Stimulated activated CD4-positive, alpha-beta T cell treated with anti-CD3 and anti-CD28 coated beads, Interleukin-4, amount 100 ng/mL, for 24 hours (primary cell): ENCODE data around the gene CCDC142.

Source experiments
- DNase-seq: peaks from one replicate; pipeline ENCODE4 v3.0.0-alpha.2; 2020

Gene CCDC142

DNA sequence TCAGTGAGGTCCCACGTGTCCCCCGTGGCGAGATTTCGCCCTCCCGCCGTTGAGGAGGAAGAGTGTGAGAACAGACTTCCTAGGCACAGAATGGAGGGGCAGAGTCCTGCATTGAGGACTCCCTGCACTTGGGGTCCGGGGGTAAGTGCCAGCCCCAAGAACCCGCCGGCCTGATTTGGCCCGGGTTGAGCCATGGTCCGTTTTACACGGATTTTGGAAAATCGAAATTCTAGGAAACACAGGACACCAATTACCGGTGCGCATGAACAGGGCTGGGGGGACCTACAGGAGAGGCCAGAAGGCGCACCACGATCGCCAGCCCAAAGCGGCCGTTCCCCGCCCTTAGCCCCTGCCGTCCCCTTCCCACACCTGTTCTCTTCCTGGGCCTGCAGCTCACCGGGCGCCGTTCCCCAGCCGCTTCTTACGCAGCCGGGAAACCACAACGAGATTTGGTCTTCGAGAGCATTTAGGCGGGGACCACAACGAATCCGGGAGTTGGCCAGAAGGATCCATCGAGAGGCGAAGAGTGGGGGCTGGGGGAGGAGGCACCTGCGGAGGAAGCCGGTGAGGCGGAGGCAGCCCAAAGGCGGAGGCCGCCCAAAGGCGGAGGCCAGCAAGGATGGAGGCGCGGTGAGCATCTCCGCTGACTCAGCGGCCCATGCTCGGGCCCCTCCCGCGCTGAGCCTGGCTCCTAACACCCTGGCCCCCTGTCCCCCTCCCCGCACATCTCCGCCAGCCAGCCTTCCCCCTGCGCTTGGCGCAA is 31.0 kb upstream of the CCDC142 start:
- DNase-seq = peak; percentile 23

DNA sequence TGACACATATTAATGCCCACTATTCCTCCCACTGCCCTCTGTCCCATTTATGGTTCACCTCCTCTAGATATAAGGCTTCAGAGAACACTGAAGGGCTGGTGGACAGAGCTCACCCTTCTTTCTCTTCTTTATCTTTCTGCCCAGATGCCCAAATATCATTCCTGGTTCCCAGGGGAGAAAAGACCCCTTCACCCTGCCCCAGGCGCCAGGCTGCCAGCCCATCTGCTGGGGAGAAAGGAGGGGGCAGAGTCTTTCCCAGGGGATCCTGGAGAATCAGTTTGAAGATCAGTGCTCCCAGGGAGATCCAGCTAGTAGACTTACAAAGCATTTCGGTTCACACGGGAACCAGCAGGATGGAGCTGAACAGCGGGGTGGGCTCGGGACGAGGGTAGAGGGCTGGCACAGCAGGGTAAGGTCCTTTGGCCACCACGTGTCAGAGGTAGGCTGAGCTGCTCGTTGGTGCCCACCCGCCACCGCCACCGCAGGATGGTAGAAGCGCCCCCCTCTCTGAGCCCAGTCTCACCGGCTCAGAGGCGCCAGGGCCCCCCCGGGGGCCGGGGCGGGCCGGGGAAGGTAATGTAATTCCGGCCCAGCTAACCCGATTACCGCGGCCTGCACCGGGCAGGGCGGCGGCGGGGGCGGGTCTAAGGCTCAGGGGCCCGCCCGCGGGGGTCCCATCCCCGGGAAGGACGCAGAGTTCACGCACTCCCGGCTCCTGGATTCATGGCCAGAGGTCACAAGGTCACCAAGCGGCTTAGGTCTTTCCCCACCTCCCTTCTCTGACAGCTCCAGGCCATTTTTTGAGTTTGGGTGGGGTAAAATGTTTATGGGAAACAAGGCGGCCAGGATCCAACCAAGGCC is 30.2 kb upstream of the CCDC142 start:
- DNase-seq = no peak

DNA sequence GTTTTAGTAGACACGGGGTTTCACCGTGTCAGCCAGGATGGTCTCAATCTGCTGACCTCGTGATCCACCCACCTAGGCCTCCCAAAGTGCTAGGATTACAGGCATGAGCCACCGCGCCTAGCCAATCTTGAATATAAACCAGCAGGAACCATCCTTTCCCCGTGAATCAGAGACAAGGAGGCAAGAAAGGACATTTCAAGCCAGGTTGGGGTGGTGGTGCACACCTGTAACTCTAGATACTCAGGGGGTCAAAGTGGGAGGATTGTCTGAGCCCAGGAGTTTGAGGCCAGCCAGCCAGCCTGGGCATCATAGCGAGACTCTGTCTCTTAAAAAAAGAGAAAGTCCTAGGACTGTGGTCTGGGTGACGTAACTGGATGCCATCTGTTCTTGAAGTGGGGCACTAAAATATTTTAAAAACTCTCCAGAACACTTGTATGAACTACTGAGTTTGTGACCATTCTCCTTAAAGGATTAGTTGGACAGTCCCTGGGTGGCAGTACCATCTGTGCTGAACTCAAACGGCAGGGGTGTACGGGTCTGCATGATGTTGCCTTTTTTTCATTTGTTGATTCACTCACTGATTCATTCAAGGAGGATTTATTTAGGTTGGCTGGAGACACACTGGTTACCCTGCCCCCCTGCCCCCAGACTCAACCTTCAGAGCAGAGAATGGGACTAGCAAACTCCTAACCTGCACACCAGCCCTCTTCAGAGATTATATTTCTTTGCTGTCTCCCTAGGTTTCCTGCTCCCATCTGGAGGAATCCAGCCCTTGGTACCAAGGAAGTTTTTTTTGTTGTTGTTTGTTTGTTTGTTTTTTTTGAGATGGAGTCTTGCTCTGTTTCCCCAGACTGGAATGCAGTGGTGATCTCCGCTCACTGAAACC is 28.5 kb upstream of the CCDC142 start:
- no peak for DNase-seq

DNA sequence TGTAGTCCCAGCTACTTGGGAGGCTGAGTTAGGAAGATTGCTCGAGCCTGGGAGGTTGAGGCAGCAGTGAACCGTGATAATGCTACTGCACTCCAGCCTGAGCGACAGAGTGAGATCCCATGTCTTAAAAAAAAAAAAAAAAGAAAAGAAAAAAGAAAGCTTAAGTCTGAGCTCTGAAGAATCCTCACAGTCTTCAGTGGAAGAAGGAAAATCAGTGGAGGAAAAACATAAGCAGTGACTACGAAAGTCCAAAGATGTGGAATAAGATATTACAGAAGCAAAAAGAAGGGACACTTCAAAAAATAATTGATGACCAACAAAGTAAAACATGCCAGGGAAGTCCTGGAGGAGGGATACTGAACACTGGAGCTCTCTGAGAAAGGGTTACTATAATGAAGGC is 27.5 kb upstream of the CCDC142 start:
- DNase-seq = no peak

DNA sequence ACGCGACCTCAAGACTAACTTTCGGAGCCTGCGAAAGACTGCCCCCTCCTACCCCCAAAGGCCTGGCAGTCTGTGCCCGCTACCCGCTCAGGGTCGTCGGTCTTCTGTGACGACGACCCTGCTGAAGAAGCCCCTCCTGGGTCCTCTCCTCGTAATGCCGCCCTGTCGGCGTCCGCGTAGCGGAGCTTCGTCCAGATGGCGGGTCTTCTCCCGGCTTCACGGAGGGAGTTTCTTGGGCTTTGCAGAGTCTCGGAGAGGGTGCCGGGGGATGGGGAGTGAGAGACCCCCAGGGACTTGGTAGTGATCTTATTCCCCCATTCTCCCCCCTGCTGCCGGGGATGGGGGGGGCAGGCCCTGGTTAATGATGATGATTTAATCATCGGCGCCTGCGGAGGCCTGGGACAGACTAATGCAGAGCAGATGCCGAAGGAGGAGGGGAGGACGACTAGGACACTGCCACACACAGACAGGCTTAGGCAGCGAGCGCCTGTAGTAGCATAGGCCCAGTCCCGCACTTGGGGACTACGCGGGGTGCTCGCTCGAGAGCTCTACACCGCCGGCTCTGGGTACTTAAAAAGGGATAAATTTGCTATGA is 25.2 kb upstream of the CCDC142 start:
- DNase-seq = no peak

DNA sequence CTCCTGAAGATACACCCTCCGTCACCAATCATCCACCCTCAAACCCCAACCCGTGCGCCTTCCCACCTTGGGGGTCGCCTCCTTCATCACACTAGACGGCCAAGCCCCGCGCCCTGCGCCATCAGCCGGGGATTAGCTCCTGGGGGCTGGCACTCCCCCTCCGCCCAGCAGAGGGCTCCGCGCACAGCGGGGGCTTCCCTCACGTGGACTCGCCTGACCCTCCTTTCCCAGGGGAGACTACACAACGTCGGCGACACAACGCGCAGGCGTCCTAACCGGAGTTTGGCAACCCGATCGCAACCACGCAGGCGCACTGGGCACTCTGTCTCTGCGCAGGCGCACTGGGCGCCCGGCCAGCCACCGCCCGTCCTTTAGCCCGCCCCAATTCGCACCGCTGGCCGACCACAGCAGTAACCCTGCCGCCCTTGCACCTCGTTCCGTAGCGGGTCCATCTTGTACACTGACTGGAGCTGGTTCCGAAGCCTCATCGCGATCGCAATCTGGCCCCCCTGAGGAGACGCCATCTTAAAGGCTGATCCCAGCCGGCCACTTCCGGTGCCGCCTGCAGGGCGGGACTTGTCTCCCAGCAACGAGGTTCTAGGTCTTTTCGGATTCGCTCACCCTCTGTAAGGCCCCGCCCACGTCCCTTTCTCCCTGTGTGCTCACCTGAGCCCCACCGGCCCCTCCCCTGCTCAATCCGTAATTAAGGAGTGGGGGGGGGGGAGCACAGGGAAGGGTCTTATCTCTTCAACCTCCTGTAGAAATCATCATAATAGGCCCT is 24.5 kb upstream of the CCDC142 start, which contains the start of gene PCGF1:
TSS of gene PCGF1 (minus strand) at position 551 of the 781 bp plus-strand sequence. CDS start at position 524, 27 bp downstream.
- peak; percentile 99 for DNase-seq

DNA sequence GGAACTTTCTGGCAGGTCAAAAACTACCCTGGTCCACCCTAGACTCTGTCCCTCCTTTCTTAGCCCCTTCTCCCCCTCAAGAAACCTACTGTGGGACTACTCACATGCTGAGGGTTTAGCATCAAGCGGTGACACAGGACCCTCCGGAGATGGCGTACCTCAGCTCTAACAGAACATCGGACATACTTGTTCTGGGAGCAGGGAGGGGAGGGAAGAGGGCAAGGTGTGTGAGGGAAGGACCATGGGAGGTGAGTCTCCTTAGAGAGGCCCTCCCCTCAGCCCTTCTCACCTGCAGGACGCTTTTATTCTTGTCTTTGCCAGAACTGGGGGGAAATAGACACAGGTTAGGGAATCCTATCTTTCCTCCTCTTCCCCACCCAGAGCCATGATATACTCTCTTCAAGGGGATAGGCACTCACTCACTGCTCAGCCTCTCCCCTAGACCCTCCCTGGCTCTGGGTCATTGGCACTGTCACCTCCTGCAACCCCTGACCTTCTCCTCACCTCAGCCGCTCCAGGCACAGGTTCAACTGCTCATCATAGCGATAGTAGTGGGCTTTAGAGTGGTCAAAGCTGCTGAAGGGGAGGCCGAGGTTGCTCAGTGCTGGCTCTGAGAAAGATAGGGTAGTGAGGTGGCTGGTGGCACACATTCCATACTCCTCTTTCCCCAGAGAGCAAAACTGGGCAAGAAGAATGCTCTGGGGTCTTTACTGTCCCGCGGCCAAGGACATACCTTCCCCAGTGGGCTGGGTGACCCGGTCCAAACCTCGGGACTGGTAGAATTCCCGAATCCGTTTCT is 22.8 kb upstream of the CCDC142 start:
- no peak for DNase-seq

DNA sequence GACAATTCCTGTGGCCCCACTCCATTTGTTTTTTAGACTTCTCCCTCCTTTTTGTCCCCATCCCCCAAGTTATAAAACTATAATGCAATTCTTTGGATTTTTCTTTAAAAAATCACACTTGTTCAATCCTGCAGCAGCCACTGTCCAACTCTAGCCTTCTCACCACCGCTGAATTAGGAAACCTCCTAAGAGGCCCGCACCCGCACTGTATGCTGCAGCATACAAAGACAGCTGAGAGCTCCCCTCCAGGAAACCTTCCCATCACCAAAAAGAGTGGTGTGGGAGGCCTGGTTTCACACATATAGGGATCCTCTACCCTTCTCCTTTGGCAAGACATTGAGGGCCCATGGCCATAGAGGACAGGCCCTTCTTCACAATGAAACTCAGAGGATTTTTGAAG is 21.8 kb upstream of the CCDC142 start:
- DNase-seq = no peak

DNA sequence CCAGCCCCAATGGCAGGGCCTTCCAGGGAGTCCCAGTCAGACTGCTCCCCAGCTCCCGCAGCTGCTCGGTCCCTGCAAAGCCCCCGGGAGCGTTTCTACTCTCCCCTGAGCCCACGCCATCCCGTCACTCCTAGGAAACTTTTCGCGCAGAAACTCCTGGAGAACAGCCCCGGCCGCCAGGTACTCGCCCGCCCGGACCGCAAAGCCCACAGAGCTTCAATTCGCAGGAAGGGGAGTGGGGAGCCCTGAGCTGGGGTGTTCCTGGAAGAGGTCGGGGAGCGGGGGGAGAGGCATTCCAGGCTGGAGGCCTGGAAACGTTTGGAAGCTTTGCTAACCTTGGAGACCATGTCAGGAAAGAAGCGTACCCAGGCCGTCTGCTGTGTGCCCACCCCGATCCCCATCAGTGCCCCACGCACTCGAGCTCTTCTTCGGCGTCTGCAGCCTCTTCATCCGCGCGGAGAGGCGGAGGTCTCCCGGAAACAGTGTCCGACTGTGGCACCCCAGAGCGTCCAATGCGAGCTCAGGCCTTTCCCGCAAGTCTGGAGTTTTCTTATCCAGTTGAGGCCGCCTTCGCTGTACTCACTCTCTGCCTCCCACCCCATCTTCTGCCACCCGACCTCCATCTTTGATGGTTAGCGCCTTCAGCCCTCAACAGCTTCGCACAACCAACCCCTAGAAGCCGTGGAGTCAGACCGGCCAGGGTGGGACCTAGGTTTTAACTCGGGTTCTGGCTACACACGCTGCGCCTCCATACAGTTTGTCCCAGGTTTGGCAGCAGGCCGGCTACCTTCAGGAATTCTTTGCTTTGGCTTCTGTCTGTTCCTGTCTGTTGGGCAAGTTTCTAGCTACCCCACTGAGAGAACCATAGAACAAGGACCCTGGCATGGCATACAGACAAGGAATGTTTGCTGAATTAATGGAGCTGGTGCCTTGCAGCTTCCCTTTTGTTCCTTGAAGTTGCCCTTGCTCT is 21.0 kb upstream of the CCDC142 start:
- no peak for DNase-seq

DNA sequence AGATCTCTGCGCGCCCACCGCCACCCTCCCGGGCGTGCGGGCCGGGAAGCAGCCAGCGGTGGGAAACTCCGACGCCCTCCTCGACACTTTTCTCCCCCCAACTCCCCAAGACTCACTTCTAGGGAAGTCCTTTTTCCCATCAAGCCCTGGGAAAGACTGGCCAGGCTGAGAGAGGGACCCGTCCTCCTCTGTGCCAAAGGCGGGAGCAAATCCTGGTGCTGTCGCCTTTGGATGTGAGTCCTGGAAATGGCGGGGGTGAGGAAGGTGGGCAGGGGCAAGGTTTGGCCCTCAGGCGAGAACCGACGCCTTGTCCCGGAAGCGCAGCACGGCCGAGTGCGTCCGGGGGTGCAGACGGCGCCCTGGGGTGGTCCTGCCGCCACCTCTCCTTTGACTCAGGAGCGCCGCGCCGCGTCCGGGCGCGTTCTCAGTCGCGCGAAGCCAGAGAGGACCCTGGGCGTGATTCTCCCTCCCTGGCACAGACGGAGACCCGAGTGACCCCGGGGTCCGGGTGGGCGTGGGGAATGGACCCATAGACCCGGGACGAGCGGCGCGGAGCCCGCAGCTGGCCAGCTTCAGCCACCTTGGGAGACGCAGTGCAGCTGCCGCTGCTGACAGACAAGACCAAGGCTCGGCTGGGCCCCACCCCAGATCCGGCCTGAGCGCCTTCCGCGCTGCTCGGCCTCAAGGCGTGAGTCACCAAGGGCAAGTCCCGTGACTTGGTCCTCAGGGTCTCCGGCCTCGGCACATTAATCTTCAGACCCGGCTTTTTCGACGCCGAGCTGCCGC is 20.1 kb upstream of the CCDC142 start:
- peak; percentile 28 for DNase-seq

DNA sequence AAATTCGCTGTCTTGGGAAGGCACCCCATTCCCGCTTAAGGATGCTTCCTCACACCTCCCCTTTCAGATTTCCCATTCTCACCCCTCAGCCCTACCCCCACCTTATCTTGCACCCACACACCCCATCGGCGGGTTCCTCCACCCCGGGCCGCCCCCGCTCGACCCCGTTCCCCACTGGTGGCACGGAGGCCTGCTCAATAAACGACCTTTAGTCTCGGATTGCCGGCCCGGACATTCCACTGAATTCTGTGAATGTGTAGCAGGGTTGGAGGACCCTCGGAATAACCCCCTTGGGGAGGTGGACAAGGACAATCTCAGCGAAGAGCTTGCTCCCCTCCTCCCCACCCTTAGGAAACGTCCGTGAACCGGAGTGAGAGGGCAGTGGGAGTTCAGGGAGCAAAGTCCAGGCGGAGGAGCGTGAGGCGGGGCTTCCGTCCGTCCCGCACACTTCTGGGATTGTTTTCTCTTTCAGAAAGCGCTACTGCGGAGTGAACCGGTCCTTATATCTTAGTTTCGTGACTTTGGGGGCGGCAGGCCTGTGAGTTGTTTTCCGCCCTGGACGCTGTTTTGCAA is 19.4 kb upstream of the CCDC142 start:
- no peak for DNase-seq

DNA sequence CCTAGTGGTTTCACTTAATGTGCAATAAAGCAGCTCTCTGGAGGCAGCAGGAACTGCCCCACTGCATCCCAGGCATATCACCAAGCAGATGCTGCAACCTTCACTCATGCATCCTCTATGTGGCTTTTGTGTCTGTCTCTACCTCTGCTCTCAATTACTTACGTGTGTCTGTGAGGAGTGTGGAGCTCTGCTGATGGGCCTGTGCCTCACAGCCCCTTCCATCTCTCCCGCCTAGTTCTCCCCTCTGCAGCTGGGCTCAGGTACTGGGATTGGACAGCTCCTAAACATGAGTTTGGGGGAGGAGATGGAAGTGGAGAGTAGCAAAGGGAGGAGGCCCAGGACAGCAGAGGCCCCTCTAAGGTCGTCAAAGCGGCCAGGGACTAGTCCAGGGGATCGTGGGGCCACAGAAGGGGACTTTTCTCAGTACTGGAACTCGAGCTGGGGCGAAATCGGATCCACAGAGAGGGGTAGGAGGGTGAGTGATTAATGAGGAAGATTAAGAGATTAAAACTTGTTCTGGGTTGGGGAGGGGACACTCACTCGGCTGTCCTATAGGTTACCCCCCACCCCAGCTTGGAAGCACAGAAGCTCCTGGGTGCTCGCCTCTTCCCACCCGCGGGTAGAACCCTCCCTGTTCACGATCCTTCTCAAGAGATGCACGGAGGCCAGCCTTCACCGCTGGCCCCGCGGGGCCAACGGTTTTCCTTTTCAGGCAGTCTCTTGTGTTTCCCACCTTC is 18.7 kb upstream of the CCDC142 start:
- DNase-seq = no peak

DNA sequence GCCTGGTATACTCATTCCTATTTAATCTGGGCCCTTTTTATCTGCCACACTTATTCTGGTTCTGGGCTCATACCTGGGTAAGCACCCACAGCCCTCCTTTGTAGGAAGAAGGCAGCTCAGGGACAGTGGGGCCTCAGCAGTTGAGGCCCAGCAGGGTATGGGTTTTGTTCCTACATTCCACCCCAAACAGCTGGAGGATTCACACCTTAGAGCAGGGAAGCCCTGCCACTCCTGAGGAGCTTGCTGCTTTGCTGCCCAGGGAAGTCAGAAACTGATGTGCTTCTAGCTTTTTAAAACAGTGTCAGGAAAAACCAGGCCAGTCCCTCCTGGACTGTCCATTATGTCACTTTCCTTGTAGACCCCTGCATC is 17.8 kb upstream of the CCDC142 start:
- no peak for DNase-seq

DNA sequence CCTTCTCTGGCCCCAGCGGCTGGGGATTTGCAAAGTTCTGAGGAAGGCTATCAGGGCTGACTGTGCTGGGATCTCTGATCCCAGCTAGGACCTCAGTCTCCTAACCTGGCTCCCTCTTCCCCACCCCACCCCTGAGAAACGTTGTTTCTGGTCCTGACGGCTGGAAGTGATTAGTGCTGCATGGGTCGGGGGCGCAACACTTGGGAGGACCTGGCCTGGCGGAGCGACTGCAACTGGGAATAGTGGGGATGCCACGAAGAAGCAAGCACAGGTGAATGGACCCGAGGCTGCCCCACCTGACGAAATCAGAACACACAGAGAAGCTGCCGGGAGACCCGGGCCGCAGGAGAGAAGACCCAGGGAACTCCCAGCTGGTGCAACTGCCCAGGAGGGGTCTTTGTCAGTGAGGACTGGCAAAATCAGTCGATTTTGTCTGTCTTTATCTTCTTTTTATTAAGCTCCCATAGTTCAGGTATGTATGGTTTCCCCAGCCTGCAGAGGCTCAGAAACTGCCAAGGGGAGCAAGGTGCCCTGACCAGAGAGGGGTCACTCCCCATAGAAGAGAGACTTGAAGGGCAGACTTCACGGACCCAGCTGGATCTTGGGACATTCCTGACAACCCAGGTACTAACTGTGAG is 17.3 kb upstream of the CCDC142 start:
- no peak for DNase-seq

DNA sequence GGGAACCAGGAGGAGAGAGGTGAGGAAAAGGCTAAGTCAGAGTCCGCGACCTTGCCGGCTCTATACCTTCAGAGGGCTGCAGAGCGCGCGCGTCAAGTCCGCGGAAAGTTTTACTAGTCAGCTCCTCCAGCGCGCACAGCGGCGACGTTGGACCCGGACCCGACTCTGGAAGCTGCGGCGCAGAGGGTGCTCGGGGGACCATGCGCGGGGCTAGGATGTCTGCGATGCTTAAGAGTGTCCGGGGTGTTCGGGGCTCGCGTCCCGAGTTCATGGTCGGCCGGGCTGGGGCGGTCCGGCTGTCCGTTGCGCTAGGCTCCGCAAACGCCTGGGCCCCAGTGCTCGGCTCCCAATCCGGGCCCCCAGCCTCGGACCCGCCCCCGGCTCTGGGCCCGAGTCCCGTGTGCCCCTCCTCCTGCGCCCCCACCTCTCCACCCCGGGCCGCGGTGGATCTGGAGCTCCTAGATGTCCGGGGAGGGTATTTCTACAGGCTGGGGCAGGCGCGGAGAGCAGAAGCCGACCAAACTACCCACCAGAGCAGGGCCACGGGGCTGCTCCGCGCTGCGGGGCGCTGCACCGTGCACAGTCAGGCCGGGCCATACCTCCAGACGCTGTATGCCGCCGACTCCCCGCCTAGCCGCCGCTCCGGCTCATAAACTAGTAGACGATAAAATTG is 16.6 kb upstream of the CCDC142 start, which contains the start of gene LBX2:
TSS of gene LBX2 (minus strand) at position 337 of the 673 bp plus-strand sequence. CDS start at position 271, 66 bp downstream.
- DNase-seq = peak; percentile 36

DNA sequence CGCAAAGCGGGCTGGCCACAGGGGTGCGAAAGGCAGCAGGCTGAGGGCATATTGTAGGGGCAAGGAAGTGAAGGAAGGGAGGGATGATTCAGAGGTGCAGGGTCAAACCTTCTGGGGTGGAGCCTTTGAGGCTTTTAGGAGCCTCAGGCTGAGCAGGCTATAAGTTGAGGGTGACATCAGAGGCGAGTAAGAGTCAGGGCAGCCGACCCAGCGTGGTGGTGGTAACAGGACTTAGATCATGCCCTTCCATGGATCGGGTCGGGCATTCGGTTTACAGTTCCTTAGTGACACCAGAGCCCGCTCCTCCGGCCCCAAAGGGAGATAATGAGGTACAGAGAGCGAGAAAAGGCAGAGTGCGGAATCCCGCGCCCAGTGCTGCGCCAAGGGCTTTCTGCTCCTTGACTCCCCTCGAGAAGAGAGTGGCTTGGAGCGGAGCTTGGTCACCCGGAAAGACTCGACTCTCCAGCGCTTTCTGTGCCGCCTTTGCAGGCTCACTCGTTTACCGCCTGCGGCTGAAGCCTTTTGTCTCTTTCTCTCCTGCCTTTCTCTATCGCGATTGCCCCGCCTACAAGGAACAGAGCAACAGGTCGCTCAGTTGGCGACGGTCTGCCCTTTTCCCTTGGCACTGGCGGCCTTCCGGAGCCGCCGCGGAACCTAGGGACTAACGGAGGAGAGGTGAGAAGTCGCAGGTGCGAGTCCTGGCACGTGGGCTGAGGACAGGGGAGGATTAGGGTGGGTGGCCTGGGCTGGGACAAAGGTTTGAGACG is 15.9 kb upstream of the CCDC142 start:
- peak; percentile 14 for DNase-seq
